Epithelial cell of esophagus (primary cell): ENCODE measurements around the gene OLFML2B.
"Not testable (repeated sequence)": the region's sequence is repeated elsewhere in the genome, so short reads cannot be mapped to it uniquely, and the experiment has no call there.

Source experiments
- DNase-seq: peaks from one replicate; pipeline ENCODE4 v3.0.0; 2010; ENCODE audit warnings: low read depth
- H3K4me3 ChIP-seq: 2 replicates; pipeline ENCODE4 v1.5.1; 2011; ENCODE audit warnings: mild to moderate bottlenecking, low read length, control low read depth
- CTCF ChIP-seq: IDR thresholded peaks from 2 replicates; pipeline ENCODE4 v1.5.1; 2011; ENCODE audit warnings: low read depth, mild to moderate bottlenecking, low read length, control low read depth, inconsistent platforms; ENCODE audit not compliant: insufficient read depth; ENCODE audit errors: missing control alignments

Gene OLFML2B

GRCh38 chr1:162055062-162055461, 31.4 kb upstream of the OLFML2B start:
- peak; percentile 92 for DNase-seq

GRCh38 chr1:162053949-162054348, 30.3 kb upstream of the OLFML2B start:
- DNase-seq, H3K4me3 ChIP-seq: not testable (repeated sequence)

More at GRCh38 chr1:162055062-162055461, 31.4 kb upstream of the OLFML2B start:
- no peak for TF ChIP-seq CTCF
- H3K4me3 ChIP-seq, result no peak overlapping the region

- H3K4me3 ChIP-seq, result no peak overlapping the region
- DNase-seq, result no peak
Measured at GRCh38 chr1:162046921-162047320, 23.3 kb upstream of the OLFML2B start.

GRCh38 chr1:162042361-162042760, 18.7 kb upstream of the OLFML2B start:
- TF ChIP-seq CTCF, result no peak
- H3K4me3 ChIP-seq, result no peak overlapping the region

More at GRCh38 chr1:162046921-162047320, 23.3 kb upstream of the OLFML2B start:
- no peak for TF ChIP-seq CTCF

GRCh38 chr1:162040657-162041056, 17.0 kb upstream of the OLFML2B start:
- peak; percentile 55 for TF ChIP-seq CTCF
- DNase-seq, result peak; percentile 74
- H3K4me3 ChIP-seq, result no peak overlapping the region

More at GRCh38 chr1:162042361-162042760, 18.7 kb upstream of the OLFML2B start:
- DNase-seq, result no peak

GRCh38 chr1:162040001-162040400, 16.3 kb upstream of the OLFML2B start:
- no peak for TF ChIP-seq CTCF
- H3K4me3 ChIP-seq, result no peak overlapping the region
- DNase-seq, result no peak

- TF ChIP-seq CTCF, result no peak
- DNase-seq, result no peak
- H3K4me3 ChIP-seq, result no peak overlapping the region
Measured at GRCh38 chr1:162038624-162039023, 15.0 kb upstream of the OLFML2B start.
